HL-60/S4 treated with phorbol 12-myristate 13-acetate at 8.2 ng/mL for 4 days and 3 days (cell line): ENCODE results near the gene DDRGK1.
"Not testable (repeated sequence)": the region's sequence is repeated elsewhere in the genome, so short reads cannot be mapped to it uniquely, and the experiment has no call there.

ENCODE experiments used
- in situ Hi-C: fragments of 300-500 bp; cut with MboI; formaldehyde crosslinking; loops from 2 replicates; pipeline ENCODE4 v1.15.0; 2022; ENCODE audit warnings: low sequenced_read_pairs

Gene DDRGK1

DNA sequence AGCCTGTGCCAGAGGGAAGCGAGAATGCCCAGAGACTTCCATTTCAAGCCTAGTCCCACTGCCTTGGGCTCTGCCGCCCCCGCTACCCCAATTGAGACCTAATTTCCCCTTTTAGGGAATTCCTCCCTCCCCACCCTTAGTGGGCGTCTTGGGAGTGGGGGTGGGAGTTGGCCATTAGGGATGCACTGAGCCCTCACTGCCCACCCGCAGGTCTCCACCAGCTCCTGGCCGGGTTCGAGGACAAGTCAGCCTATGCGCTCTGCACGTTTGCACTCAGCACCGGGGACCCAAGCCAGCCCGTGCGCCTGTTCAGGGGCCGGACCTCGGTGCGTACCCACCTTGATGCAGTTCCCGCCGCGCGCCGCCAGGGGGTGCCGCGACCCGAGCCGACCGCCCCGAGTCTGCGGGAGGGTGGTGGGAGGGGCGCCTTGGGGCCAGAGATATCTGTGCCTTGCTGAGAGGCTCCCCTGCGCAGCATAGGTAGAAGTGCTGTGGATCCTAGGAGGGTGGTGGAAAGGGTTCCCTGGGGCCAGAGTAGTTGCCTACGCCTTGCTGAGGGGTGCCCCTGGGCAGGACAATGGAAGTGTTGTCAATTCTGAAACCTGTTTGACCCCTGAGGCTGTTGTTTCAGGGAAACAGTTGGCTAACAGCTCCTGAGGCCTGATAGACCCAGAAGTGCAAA is 14.0 kb upstream of the DDRGK1 start:
- in situ Hi-C loops, result no loop called here

DNA sequence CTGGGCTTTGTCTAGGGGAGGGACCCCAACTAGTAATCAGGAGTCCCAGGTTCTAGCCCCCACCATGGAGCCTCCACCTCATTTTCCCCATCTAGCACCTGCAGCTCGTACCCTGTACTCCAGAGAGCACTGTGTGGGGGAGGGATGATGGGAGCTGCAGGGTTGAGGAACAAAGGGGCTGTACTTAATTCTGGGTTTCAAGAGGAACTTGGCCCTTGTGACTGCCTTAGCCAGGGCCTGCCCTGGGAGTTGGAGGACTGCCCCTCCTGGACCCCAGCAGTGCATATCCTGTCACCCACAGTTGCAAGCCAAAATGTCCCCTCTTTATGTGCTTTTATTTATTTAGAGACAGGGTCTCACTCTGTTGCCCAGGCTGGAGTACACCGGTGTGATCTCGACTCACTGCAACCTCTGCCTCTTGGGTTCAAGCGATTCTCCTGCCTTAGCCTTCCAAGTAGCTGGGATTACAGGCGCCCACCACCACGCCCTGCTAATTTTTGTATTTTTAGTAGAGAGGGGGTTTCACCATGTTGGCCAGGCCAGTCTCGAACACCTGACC is 11.0 kb upstream of the DDRGK1 start:
- in situ Hi-C loops, result not testable (repeated sequence)

DNA sequence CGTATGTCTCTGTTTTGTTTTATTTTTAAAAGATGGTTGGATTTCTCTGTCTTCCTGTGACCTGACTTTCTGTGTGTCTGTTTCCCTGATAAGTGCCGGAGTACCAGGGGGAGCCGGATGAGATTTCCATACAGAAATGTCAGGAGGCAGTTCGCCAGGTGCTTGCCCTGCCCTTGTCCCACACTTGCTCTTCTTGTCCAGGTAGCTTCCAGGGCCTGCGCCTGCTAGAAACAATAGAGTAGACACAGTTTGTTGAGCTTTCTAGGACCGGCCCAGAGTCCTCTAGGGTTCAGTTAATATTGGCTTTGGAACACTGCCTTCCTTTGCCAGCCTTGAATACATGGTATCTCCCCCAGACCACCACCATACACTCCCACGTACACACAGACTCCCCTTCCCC is 8.7 kb upstream of the DDRGK1 start:
- in situ Hi-C loops, result no loop called here

DNA sequence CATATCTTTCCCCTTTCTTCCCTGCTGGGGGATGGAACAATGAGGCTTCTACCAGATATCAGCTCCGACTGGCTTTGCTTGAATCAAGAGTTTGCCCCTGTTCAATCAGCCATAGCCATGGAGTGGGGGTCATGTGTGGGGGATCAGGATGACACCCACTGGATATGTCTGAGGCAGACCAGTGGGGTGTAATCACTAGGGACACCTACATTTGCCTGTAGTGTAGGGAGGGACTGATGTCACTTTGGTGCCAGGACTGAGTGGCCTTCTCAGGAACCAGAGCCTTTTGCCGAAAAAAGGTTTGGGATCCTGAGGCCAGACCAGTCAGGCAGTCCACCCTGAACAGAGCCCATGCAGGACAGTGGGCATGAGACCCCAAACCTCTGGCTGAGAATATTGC is 5.9 kb upstream of the DDRGK1 start:
- in situ Hi-C loops, result no loop called here

DNA sequence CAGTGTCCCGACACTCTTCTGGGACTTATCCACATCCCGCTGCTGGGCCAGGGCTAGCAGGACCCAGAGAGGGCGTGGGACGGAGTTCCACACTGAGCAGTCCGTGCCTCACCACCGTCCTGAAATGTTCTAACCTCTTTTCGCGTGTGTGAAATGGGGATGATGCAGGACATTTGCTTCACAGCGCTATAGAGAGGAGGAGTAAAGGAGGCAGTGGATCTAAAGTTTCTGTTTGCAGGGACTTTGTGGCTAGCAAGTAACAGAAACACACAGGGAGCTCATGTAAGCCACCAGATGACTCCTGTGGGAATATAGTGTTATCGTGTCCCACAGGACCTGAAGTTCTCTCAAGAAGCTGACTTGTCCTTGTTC is 5.5 kb upstream of the DDRGK1 start:
- in situ Hi-C loops, result no loop called here

DNA sequence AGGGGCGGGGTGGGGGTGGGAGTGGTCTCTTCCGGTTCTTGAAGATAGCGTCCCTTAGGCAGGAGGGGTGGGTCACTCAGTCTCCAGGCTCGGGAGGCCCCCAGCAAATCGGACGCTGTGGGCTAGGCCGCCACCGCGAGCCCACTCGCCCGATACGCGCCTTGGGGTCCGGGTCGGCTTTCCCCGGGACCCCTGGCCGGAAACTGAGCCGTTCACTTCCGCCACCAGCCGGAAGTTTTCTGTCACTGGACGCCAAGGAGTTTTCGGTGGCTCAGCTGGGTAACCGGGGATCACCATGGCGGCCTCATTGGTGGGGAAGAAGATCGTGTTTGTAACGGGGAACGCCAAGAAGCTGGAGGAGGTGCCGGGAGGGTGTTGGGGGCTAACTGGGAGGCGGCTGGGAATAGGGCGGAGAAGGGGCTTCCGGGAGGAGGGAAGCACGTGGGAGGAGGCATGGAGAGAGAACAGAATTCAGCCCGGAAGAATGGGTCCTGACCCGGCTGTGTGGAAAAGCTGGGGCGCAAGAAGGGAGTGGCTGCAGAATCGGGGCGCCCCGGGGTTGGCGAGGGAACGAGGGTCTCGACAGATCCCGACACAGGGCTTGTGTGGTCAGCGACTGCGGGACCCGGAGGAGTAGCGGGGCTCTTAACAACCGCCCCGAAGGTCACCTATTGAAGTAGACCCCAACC is 4.9 kb upstream of the DDRGK1 start, which contains the start of gene ITPA:
TSS of gene ITPA (plus strand) at position 242 of the 689 bp plus-strand sequence. CDS start at position 296, 54 bp downstream.
- in situ Hi-C loops, result no loop called here

DNA sequence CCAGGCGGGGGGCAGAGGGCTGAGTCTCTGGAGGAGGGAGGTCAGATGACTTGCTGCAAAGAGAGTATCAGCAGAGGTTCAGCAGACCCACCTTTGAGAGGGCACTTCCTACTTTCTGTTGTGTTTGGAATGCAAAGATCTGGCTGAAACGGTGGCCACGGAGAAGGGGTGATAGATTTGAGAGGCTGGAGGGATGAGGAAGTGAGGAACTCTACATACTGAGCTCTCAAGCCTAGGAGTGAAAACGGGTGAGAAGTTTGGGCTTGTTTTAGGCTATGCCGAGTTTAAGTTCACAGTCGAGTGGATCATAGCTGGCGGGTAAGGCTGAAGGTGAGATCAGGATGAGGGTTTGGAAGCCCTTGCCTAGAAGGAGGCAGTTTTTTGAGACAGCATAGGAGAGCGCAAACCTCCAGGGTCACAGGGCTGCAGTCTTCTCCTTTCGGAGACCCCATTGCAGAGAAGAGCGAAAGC is 4.3 kb upstream of the DDRGK1 start:
- in situ Hi-C loops, result no loop called here

DNA sequence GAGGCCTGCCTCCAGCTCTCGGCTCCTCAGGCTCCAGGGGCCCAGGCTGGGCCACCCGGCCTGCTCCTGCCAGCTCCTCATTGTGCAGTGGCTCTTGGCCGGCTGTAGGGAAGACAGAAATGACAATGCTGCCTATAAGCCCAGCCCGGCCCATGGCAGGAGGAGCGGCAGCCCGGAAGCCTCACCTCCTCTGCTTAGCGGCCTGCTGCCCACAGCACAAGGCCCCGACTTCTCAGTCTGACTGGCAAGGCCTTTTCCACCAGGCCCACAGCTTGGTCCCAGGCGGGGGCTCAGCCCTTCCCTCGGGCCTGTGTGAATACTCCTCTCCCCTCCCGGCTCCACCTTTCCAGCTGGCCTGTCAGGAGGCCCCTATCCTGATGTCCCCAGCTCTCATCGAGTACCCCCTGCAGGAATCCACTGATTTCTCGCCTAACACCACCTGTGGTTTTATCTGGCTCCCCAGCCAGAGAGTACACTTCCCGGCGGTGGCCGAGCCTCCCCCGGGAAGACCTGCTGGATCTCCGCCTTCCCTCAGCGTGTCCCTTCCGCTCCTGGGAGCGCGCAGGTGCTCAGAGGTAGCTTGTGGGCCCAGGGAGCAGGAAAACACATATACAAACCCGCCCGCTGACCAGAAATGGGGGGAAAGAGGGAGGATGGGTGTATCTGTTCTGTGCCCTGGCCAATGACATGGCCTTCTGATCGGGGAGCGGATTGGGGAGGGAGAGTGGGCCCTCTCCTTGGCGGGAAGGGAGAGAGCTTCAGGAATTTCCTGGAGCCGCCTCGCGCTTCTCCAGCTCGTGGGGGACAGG is 963 bp downstream of the DDRGK1 start:
- in situ Hi-C loops, result no loop called here

DNA sequence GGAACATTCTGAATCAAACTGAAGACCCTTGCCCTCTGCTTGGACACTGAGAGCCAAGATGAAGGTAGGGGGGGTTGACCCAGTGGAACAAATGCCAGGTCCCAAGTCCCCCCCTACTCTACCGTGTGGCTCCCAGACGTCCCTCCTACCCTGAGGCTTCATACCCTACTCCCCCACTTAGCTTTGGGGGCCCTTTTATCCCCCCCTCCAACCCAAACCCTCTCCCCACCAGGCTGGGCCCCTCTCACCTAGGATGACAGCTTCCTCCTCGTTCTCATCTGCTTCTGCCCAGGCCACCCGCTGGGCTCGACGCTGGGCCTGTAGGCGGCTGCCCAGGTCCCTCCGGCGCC is 1.5 kb downstream of the DDRGK1 start:
- in situ Hi-C loops, result no loop called here

DNA sequence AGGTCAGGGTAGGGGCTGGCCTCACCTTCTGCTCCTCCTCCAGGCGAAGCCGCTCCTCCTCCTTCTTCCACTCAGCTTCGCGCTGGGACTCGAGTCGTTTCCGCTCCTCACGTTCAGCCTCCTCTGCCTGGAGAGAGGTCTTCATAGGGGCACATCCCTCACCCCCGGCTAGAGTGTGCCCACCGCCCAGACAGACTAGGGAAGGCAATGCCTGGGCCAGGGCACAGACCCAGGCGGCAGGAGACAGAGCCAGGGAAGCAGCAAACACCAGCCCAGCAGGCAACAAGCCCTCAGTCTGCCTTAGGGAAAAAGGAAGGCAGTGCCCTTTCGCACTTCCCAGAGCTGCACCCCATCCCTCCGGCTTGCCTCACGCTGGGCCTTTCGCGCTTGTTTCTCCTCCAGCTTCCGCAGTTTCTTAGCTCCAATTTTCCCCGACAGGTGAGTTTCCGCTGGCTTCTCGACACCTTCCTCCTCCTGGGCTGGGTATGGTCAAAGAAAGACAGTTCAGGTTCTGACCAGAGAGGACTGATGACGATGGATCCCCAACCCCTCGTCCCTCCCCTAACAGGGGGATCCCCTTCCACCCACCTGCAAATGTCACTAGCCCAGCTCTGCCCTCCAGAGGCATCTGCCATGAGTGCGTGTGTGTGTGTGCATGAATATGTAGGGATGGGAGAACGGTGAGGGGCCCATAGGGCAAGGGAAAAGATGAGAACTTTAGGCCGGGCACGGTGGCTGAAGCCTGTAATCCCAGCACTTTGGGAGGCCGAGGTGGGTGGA is 4.3 kb downstream of the DDRGK1 start:
- in situ Hi-C loops, result no loop called here

DNA sequence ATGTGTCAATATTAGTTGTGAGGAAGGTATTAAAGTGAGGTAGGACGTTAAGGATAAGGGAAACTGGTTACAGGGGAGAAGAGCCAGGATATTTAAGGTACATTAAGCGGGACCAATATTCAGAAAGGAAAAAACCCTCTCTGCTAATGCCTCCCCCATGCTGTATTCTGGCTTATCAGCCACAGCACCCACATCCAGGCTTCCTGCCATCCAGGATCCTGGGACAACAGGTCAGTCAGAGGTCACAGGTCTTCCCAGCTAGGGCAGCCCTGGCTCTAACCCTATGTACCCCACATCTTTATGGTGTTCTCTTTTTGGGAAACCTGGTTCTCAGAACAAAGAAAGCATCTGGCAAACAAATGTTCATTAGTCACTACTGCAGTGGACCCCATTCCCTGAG is 5.3 kb downstream of the DDRGK1 start:
- in situ Hi-C loops, result no loop called here

DNA sequence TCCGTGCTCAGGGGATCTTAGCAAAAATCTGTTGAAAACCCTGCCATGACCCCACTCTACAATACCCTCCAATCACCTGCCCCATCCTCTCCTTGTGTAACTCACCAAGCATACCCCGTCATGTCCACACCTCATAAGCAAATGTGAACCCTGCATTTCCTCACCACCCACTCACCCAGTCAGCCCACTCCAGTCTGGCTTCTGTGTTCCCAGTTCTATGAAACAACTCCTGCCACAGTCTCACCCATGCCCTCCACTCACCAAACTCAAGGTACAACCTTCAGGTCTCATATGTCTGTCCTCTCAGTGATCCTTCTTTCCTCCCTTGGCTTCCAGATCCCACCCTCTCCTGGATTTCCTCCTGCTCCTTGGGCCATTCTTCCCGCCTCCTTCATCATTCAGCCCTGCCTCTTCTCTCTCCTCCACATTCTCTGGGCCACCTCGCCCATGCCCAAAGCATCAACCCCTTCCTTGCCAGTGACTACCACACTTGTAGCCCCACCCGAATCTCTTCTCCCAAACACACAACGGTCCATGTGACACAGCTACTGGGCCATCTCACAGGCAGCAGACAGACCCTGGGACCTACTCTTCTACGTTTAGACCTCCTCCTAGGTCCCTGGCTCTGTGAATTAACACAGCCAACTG is 8.8 kb downstream of the DDRGK1 start:
- in situ Hi-C loops, result no loop called here

DNA sequence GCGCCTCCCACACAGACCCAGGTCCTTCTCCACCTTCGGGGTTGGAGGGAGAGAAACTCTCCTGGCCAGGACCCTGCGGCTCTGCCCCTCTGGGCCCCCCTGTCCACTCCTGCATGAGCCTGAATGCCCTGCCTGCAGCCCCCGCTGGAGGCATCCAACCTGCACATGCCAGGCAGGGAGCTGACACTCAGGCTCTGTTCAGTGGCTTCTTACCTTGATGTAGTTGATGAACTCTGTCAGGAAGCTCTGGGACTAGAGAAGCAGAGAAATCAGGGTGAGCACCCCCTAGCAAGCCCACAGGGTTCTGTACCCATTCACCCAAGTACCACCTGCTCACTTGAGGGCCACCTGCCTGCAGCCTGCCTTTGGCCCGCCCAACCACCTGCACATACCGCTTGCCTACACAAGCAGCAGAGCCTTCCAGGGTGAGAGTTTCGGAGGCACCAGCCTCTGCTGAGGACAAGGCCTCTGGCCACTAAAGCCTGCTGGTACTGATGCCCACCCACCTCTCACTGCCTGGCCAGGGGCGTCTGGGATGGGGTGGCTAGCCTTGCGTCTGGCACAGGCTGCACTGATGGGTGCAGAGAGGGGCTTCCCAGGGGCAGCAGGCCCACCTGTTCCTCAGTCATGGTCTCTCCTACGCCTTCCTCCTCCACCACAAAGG is 9.7 kb downstream of the DDRGK1 start:
- in situ Hi-C loops, result no loop called here

DNA sequence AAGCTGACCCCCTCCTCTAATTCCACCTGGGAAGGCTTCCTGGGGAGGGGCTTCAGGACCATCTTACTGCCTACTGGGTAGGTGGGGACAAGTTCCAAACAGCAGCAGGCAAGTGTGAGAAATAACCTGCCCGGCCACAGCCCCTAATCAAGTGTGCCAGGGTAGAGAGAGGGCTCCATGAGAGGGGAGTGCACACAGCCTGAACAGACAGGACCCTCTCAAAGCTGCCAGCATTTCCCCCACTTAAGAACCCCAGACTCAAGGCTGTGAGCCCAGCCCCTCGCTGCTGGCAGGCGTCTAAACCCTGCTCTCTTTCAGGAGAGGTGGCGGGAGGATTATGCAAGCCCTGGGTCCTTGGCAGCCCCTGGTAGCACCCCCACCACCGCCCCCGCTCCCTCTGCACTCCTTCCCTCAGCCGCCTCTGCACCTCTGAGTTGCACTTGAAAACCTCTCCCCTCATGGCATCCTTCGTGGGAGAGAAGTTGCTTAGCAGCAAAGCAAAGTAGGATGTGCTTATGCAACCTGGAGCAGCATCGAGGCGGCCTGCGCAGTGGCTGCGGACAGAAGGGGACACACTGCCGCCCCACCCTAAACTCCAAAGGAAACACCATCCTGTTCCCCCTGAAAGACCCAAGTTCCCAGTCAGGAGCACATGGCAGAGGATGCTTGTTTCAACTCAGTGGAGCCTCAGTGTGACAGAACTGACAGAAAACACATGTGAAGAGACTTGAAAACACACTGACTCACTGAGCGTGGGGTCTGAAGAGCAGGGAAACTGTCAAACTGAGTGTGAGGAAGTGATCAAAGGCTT is 10.5 kb downstream of the DDRGK1 start:
- in situ Hi-C loops, result no loop called here

DNA sequence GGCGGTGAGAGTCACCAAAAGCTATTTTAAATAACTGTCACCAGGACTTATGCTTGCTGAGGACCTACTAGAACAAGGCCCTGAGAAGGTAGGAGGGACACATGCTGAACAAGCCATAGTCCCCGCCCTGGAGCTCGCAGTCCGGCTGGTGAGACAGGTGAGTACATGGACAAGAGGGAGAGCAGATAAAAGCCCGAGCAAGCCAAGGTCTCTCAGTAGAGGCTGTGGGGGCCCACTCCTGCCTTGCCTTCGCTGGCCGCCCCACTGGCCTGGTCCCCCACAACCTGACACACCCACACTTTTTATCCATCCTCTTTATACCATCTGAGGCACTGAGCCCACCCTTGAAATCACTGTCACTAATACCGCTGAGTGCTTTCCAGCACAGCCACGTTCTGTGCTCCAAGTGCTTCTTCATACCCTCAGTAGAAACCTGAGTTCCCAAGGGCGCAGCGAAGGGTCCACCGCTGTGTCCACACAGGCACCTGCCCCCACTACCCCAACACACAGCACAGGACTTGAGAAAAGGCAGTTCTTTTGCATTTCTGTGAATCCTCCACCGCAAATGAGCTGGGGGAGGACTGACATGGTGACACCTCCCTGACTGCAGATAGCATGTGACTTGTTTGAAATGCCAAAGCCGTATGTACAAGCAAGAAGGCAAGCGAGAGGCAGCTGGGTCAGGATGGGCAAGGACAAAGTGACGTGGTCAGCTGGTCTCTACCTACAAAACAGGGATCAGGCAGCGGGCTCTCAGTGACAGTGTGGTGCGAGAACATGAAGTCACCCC is 12.1 kb downstream of the DDRGK1 start:
- in situ Hi-C loops, result no loop called here

DNA sequence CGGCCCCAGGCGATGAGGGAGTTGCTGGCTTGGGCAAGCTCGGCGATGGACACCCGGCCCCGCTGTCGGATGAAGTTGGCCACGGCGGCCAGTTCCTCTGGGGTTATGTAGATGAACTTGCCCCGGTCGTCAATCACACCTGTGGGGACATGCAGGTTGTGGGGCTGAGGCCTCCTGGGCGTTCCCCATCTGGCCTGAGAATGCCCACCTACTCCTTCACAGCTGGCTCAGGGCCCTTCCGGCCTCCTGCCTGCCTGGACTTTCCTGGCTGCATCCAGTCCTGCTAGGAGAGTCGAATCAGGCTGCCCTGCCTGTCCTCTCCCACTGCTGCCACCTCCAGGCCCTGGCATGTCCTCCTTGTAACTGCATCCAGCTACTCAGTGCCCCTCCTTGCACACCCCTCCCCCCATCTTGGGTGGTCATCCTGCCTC is 13.8 kb downstream of the DDRGK1 start:
- in situ Hi-C loops, result no loop called here

DNA sequence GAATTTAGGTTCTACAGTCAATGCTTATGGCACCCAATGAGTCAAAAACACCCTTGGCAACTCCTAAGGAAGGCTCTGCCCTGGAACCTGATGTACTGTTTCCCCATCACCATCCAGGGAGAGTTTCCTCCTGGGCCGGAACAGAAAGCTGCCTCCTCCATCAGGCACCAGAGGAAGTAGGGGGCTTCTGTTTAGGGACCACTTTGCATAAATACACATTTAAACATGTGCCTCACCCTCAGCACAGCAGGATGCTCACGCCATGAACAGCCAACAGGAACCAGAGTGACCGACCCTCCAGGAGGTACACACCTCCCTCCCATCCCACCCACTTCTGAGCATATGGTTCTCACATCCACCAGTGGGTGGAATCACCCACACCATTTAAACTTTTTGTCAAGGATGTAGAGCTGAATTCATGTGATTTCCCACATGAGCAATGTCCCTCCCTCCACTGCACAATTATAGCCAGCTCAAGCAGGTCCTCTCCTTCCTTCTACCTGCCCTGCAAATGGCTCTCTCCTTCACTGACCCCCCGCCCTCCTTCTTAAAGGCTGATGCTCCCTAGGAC is 14.8 kb downstream of the DDRGK1 start:
- in situ Hi-C loops, result no loop called here
